DMS53 treated with DMSO at 0.1 percent for 48 hours (cell line): ENCODE results near the gene DNAJB2.

Experiments used
- DNase-seq: peaks from one replicate; lab custom pipeline; 2025; ENCODE audit not compliant: unreplicated experiment; lab: John Stamatoyannopoulos, UW

The DNAJB2 gene

GRCh38 chr2:219279151-219279915 is at the start of gene DNAJB2:
Gene DNAJB2, plus strand, starts transcription at chr2:219279366. Its CDS starts 468 bp downstream, at chr2:219279834.
- DNase-seq, result peak; percentile 89

- DNase-seq, result no peak
These were observed 49.1 kb upstream of the DNAJB2 start for GRCh38 chr2:219230059-219230540.

- DNase-seq, result no peak
These were observed 44.8 kb upstream of the DNAJB2 start for GRCh38 chr2:219234331-219234730.

DNA sequence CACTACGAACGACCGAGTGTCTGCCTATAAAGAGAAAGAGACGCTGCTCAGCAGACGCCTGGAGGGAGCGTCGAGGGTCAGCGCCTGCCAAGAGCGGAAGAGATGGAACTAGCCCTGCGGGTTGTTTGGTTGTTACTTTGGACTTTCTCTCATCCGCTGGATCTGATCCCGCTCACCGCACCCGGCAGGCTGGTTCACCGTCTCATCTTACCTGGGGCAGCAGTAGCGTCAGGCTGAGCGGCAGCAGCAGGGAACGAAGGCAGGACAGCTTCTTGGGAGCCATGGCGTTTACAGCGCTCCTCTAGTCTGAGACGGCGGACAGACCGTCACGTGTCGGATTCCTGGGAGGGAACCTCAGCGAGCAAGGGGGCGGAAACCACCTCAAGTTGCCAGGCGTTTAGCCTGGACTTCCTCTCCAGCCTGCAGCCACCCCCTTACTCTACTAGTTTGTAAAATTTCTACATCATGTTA is 35.8 kb upstream of the DNAJB2 start:
- DNase-seq, result no peak

DNA sequence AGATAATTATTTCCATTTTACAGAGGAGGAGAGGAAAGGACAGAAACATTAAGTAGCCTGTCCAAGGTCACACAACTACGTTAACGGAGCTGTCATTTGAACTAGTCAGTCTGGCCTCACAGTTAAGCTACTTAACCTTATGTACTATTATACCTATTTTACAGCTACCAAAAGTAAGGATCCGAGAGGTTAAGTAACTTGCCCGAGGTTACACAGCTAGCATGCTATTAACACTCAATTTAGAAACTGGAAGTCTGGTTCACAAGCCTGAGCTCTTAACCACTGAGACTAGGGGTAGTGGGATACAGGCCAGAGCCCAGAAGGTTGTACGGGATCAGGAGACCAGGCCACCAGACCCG is 34.4 kb upstream of the DNAJB2 start:
- DNase-seq, result no peak

GRCh38 chr2:219245148-219245898 is 33.8 kb upstream of the DNAJB2 start, which contains the start of the genes GLB1L and STK16:
Gene GLB1L, minus strand, starts transcription at chr2:219245444. Its CDS starts 1,871 bp downstream, at chr2:219243573.
Gene STK16, plus strand, starts transcription at chr2:219245479. Its CDS starts 521 bp downstream, at chr2:219246000.
- peak; percentile 40 for DNase-seq

DNA sequence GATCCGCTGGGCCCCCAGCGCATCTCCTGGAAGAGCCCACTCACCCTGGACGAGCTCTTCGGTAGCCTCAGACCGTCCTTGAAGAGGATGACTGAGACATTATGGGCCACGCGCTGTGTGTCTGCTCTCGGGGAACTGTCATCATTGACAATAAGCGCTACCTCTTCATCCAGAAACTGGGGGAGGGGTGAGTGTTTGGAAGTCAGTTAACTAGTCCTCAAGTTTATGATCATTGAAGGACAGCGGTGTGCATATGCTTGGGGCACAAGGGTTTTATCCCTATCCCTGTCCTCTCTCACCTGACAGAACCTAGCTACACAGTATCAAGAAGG is 33.3 kb upstream of the DNAJB2 start:
- DNase-seq, result no peak

GRCh38 chr2:219246559-219246958 is 32.6 kb upstream of the DNAJB2 start:
- no peak for DNase-seq

- no peak for DNase-seq
These were observed 31.2 kb upstream of the DNAJB2 start for GRCh38 chr2:219247678-219248642.

- DNase-seq, result no peak
These were observed 30.3 kb upstream of the DNAJB2 start for GRCh38 chr2:219248845-219249202.

- DNase-seq, result peak; percentile 95
These were observed 29.8 kb upstream of the DNAJB2 start for GRCh38 chr2:219249203-219249980.

DNA sequence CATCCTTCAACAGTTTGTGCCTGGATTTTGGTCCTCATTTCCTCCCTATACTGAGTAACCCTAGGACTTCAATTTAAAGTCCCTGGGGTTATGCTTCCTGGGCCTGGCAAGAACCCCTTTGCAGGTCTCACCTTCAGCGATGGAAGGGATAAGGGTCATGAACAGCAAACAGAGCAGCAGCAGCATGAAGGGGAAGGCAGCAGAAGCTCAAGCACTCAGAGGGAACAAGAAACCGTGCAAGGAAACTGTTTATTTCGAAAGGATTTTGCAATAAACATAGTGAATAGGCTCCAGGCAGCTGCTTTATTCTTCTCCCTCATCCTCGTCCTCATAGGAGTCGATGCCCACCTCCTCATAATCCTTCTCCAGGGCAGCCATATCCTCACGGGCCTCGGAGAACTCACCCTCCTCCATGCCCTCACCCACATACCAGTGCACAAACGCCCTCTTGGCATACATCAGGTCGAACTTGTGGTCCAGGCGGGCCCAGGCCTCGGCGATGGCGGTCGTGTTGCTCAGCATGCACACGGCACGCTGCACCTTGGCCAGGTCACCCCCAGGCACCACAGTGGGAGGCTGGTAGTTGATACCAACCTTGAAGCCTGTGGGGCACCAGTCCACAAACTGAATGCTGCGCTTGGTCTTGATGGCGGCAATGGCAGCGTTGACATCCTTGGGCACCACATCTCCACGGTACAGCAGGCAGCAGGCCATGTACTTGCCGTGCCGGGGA is 29.0 kb upstream of the DNAJB2 start:
- peak; percentile 9 for DNase-seq

- no peak for DNase-seq
These were observed 27.5 kb upstream of the DNAJB2 start for GRCh38 chr2:219251656-219252055.

- no peak for DNase-seq
These were observed 27.1 kb upstream of the DNAJB2 start for GRCh38 chr2:219252084-219252483.

- DNase-seq, result no peak
These were observed 26.6 kb upstream of the DNAJB2 start for GRCh38 chr2:219252570-219252899.

GRCh38 chr2:219252900-219253752 is 26.0 kb upstream of the DNAJB2 start, which contains the start of gene TUBA4B:
Gene TUBA4B, plus strand, starts transcription at chr2:219253243. Its CDS starts 165 bp downstream, at chr2:219253408.
- DNase-seq, result peak; percentile 10

DNA sequence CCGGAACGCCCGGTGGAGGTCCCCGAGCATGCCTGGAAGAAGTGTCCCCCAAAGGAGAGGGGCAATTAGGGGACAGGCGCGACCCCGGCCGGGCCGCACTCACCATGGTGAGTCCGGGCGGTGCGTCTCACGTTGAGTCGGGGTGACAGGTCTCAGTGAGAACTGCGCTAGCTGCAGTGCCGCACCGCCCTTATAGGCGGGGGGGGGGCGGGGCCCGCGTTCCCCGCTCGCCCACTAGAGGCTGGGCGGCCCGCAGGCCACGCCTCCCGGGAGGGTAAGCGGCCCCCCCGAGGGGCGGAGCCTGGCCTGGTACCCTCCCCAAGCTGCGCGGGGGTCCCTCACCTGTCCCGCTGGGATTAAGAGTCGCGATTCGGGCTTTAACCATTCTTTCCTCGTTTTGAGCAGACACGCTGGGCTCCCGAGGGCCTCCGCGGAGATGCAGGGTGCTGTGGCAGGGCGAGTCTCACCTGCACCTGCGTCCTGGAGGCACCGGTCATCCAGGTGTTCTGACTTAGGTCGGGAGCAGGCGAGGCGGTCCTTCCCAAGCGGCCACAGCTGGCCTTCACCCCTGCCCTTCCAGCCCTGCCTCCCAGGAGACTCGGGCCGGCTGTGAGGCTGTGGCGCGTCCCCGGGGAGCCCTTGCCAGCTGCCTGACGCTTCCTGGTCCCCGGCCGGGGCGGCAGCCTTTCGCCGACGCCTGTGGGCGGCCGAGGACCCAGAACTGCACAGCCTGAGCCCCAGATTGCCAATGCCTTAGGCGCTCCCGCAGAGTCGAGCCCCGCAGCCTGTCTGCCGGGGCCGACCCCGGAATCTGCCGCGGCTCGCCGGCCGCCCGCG is 25.2 kb upstream of the DNAJB2 start, which contains the start of gene TUBA4A:
Gene TUBA4A, minus strand, starts transcription at position 166 of the 837 bp plus-strand sequence. Its CDS starts 60 bp downstream, at position 106.
- DNase-seq, result peak; percentile 69
